ENCODE data around the gene PTH1R.
A peak's percentile ranks its signal among the peaks of the same experiment; 100 is the strongest.

The PTH1R gene

DNA sequence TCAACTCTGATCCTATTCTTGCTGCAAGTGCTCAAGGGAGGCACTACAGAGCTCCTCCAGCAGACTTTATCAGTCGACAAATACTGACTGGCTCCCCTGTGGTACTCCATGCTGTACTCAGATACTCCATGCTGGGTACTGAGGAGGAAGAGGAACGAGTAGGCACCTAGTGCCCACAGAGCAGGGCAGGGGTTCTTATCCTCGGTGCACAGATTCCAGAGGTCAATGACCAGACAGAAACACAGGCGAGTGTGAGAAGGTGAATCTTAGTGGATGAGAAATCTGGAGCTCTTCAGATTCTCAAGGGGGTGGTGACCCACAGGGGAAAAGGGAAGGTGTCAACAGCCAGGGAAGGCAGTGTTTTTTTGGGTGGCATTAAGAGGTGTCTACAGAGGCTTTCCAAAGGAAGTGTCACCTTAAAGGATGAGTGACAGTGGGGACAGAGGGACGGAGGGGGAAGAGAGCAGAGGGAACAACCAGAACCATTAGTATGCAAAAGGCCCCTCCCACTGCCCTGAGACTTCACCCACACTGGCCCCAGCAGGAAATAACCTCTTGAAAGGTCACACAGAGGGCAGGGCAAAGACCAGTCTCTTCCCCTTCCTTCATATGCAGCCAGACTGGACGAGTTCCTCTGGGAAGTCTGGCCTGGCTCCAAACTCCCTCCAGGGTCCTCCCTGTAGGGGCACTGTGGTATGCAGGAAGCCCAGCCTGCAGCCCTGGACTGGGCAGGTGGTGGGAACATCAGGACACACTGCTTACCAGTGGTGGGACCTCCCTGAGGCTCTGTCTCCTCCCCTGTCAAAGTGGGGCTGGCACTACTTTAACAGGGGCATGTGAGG is 71.5 kb downstream of the PTH1R start:
- DNase-seq = peak; percentile 39 to 58

DNA sequence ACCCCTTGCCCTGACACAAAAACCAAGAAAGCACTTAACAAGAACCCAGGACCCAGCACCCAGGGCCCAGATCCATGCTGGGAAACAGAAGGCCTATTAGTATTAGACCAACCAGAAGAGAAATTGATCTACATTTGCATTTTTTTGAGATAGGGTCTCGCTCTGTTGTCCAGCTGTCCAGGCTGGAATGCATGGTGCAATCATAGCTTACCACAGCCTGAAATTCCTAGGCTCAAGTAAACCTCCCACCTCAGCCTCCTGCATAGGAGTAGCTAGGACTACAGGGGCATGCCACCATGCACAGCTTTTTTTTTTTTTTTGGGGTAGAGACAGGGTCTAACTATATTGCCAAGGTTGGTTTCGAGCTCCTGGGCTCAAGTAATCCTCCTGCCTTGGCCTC is 72.7 kb downstream of the PTH1R start:
- no peak for DNase-seq

DNA sequence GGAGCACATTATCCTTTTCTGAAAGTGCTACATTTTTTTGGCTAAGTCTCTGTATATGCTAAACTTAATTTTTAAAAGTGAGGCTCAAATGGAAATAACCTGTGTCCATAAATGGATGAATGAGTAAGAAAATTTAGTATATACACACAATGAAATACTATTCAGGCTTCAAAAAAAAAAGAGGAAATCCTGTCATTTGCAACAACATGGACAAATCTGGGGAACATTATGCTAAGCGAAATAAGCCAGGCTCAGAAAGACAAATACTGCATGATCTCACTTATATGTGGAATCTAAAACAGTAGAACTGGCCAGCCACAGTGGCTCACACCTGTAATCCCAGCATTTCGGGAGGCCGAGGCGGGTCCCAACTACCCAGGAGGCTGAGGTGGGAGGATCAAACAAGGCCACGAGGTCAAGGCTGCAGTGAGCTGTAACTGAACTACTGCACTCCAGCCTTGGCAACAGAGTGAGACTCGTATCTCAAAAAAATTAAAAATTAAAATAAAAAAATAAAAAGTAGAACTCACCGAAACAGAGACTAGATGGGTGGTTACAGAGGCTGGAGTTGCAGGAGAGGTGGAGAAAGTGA is 73.2 kb downstream of the PTH1R start:
- DNase-seq = no peak

DNA sequence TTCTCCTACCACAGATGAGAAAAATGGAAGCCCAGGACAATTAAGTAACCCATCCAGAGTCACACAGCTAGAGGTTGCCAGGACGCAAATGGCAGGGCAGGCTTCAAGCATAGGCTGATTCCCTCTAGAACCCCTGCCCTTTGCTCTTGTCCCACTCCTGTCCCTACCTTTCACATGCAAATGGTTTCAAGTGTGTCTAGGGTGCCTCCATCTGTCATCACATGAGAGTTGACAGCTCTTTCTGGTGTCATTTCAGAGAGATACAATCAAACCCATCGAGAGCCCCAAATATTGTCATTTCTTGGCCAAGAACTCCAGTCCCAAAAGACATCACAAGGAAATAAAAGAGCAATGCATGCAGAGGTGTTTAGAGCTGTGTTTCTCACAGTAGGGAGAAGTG is 75.3 kb downstream of the PTH1R start:
- no peak for DNase-seq
